ENCODE results near the gene CEPT1. TPM values are rescaled to one million over a fixed set of nuclear protein-coding genes. Genes with fewer than 3 reads are reported as not detected.

Gene CEPT1
- total and polyA plus RNA-seq, 2 of the 13 experiments (the other 11 are each of a cell fraction or from before 2014, with no cell fraction given) = 35.7 to 48.2 TPM

DNA sequence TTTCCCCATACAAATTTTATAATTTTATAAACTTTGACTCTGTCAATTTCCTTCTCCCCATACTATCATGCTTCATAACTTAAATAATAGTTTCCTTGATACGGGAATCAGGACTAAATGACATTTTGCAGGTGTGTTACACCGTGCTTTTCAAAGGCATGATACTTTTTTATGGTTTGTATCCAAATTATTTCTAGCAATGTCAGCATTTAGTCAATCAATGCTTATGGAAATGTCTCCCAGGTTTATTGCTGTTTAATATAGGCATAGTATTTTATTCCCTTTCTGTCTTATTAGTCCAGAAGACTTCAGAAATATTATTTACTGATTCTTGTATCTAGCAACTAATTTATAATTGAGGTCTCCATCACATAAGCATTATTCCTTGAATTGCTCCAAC is 23.5 kb upstream of the CEPT1 start:
- Histone ChIP-seq H3K4me2 (ENCODE audit: low read depth, low read length) (no peak overlapping the region), H3K9me3 (ENCODE audit: low read length) (no peaks in the 10 kb centered on the region), H3K27ac (ENCODE audit: extremely low read length, insufficient read depth, low read length) (no peak overlapping the region), H3K27me3 (ENCODE audit: control insufficient read depth in 1 of 2, insufficient read depth in 2 of 2, low read length in 2 of 2) (no peaks in the 10 kb centered on the region), H3K79me2 (ENCODE audit: insufficient read depth, low read length) (no peaks in the 10 kb centered on the region), H3K36me3 (replicated peaks in 1 of 2; ENCODE audit: control insufficient read depth in 1 of 2, insufficient read depth in 2 of 2, low read length in 2 of 2) (peaks cover 0 to 19% of the 10 kb centered on the region in 2 experiments; a peak in 1 of 5 replicates), H3K4me3 (replicated peaks in 1 of 3; ENCODE audit: insufficient read depth in 1 of 3, low read depth in 2 of 3, low read length in 3 of 3) (no peak overlapping the region), H2AFZ (ENCODE audit: low read length) (no peak overlapping the region), H3K9ac (ENCODE audit: insufficient read depth, low read depth, low read length) (no peak overlapping the region), H4K20me1 (ENCODE audit: insufficient read depth, low read length) (no peaks in the 10 kb centered on the region), H3K4me1 (ENCODE audit: insufficient read depth, low read length) (peaks cover 9% of the 10 kb centered on the region)
- DNase-seq (ENCODE audit: low spot score) (no peak), FAIRE-seq (no peak), ATAC-seq (no peak)
- BruUV-seq (replicated peaks) = no TSS peak
- in situ Hi-C loops (cut with HindIII; ENCODE audit: extremely low pct_ligation_motif_present, low pct_unique_long_range_greater_than_20kb) (no loop called here), intact Hi-C loops (cut with micrococcal nuclease; ENCODE audit: unreplicated experiment) (no loop called here)
- TF ChIP-seq MXD4 (CRISPR knock-in tag; IDR thresholded peaks at IDR 0.05) (no peak), MAFK (conservative IDR thresholded peaks at IDR 0.05 in 1 of 2, IDR thresholded peaks at IDR 0.05 in 1 of 2; ENCODE audit: low read length in 2 of 2) (peak; percentile 82 to 92), ZBTB7B (CRISPR knock-in tag; IDR thresholded peaks at IDR 0.05) (no peak), ZC3H4 (CRISPR knock-in tag; IDR thresholded peaks at IDR 0.05; ENCODE audit: borderline replicate concordance) (no peak), TEAD3 (CRISPR knock-in tag; optimal IDR thresholded peaks at IDR 0.05; ENCODE audit: borderline replicate concordance) (no peak), BRCA1 (CRISPR knock-in tag; IDR thresholded peaks at IDR 0.05) (no peak), ZNF616 (CRISPR knock-in tag; IDR thresholded peaks at IDR 0.05; ENCODE audit: low read depth) (no peak), ZNF782 (CRISPR knock-in tag; IDR thresholded peaks at IDR 0.05; ENCODE audit: borderline replicate concordance) (no peak), NCOA2 (CRISPR knock-in tag; IDR thresholded peaks at IDR 0.05) (no peak), MIXL1 (CRISPR knock-in tag; IDR thresholded peaks at IDR 0.05) (no peak), MAFF (IDR thresholded peaks at IDR 0.05; ENCODE audit: low read depth, low read length) (peak; percentile 88), TSC22D2 (CRISPR knock-in tag; IDR thresholded peaks at IDR 0.05; ENCODE audit: borderline replicate concordance) (no peak), RXRA (CRISPR knock-in tag; IDR thresholded peaks at IDR 0.05) (no peak)
- POLR2A ChIA-PET = no interaction called here
- CTCF ChIA-PET (ENCODE audit: low intra/inter-chr PET ratio, low total read pairs) = no interaction called here
- WGBS (ENCODE audit: low lambda C conversion rate) = 100% methylated on average over 2 of the region's 2 CpGs

All from HepG2 (cell line).